ENCODE data around the gene PRPF19.

The PRPF19 gene

GRCh38 chr11:60857378-60858232 is 48.8 kb downstream of the PRPF19 start:
- no peak for DNase-seq (ENCODE audit: low spot score)

- no peak for DNase-seq (ENCODE audit: low spot score)
Measured at GRCh38 chr11:60855726-60856633, 50.4 kb downstream of the PRPF19 start, which contains the start of gene PTGDR2. PTGDR2 (minus strand) TSS chr11:60855950; CDS start chr11:60853722, 2,228 bp downstream.

GRCh38 chr11:60854847-60855725 is 51.3 kb downstream of the PRPF19 start:
- DNase-seq (ENCODE audit: low spot score) = no peak

- DNase-seq (ENCODE audit: low spot score) = no peak
Measured at GRCh38 chr11:60854140-60854846, 52.1 kb downstream of the PRPF19 start.

- no peak for DNase-seq (ENCODE audit: low spot score)
Measured at GRCh38 chr11:60852982-60853950, 53.1 kb downstream of the PRPF19 start.

DNA sequence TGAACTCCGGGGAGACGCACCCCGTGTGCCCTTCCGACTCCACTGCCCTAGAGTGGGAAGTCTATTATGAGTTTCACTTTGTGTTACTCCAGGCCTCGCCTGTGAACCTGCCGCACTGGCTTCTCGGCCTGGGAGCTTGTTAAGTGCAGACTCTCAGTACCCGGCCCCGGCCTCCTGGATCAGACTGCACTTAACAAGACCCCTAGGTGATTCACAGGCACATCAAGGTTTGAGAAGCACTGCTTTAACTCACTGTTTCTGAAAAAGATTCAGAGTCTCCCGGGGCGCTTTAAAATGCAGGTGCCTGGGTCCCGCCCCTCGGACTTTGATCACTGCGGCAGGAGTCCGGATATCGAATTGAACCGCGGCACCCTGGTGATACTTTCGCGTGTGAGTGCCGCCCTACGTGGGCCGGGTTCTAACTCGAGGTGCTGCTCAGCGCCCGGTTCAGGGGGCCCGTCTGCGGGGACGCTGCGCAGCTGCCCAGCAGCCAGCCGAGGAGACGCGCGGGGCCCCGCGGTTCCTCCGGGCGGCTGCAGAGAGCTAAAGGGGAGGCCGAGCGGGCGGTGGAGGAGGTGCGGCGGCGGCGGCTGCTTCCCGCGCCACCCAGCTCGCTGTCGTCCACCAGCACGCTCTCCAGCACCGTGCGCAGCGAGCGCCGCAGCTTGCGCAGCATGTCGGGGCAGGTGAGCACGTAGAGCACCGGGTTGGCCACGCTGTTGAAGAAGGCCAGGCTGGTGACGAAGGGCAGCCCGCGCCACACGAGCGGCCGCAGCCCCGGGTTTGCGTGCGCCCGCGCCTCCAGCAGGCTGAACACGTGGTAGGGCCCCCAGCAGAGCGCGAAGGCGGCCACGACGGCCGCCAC is 54.0 kb downstream of the PRPF19 start:
- DNase-seq (ENCODE audit: low spot score) = no peak

GRCh38 chr11:60851327-60852104 is 54.9 kb downstream of the PRPF19 start:
- DNase-seq (ENCODE audit: low spot score) = no peak

DNA sequence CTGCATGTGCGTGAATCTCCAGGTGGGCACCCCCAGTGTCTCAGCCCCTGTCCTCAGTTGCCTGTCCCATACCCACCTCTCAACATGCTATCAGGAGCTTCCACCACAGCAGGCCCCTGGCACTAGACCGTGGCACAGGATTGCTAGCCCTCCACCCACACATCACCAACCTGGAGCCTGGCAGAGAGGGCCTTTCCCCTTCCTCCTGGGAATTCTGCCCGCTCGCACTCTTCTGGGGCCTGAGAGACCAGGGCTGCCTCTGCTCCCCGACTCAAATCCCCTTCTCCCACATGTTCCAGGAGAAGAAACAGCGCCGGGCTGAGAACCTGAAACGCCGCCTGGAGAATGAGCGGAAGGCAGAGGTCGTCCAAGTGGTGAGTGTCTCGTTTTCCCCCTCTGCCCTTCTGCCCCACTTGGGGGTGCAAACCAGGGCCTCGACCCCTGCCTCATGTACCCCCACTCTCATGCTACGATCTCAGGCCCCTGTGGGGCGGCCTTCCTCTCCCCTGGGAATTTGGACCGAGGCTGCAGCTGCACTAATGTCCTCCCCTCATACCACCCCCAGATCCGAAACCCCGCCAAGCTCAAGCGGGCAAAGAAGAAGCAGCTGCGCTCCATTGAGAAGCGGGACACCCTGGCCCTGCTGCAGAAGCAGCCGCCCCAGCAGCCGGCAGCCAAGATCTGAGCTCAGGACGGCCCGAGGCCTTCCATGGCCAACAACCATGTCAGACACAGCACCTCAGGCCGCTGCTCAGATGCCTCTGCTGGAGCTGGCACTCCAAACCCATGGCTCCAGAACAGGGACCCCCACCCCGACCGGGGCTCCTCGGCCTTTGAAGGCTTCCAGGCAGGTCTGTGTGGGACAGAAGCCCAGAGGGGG is 56.5 kb downstream of the PRPF19 start:
- no peak for DNase-seq (ENCODE audit: low spot score)

GRCh38 chr11:60848714-60849151 is 57.7 kb downstream of the PRPF19 start:
- no peak for DNase-seq (ENCODE audit: low spot score)

DNA sequence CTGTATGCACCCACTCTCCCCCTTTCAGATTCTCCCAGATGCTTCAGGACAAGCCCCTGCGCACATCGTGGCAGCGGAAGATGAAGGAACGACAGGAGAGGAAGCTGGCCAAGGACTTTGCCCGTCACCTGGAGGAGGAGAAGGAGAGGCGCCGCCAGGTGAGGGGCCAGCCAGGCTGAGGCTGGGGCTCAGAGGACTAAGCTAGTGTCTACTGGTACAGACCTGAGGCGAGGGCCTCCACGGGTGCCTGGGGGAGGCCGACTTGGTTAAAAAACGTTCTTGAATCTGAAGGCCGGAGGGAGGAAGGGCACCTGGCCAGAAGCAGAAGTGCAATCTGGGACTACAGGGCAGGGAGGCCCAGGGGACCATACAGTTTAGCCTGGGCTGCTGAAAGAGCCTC is 58.5 kb downstream of the PRPF19 start:
- DNase-seq (ENCODE audit: low spot score) = no peak

DNA sequence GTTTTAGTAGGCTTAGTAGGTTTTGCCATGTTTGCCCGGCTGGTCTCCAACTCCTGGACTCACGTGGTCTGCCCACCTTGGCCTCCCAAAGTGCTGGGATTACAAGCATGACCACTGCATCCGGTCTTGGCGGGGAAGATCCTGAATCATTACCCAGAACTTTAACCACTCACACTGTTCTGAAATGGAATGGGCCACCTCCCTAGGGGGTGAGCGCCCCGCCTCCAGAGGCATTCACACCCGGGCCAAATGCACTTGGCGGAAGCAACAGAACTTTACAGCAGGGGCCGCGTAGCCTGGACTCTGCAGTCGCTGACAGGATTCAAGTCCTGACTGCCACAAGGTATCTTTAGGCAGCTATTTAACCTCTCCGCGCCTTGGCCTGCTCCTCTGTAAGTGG is 59.1 kb downstream of the PRPF19 start:
- DNase-seq (ENCODE audit: low spot score) = no peak

DNA sequence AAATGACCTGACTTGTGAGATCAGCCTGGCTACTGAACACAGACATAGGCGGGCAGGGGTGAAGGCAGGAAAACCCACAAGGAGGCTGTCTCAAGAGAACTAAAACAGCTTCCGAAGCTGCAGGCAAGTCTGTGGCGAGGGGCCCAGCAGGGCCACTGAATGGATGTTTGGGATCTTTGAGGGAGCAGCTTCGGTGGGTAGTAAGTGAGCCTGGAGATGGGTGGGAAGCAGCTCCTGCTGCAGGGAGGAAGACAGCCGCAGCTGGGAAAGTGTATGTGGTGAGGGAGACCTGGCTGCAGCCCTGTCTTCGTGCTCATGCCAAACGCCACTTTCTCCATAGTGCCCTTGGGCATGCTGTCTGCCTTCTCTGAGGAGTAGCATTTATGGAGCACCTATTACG is 61.0 kb downstream of the PRPF19 start:
- no peak for DNase-seq (ENCODE audit: low spot score)

- no peak for DNase-seq (ENCODE audit: low spot score)
Measured at GRCh38 chr11:60844870-60845221, 61.5 kb downstream of the PRPF19 start.

DNA sequence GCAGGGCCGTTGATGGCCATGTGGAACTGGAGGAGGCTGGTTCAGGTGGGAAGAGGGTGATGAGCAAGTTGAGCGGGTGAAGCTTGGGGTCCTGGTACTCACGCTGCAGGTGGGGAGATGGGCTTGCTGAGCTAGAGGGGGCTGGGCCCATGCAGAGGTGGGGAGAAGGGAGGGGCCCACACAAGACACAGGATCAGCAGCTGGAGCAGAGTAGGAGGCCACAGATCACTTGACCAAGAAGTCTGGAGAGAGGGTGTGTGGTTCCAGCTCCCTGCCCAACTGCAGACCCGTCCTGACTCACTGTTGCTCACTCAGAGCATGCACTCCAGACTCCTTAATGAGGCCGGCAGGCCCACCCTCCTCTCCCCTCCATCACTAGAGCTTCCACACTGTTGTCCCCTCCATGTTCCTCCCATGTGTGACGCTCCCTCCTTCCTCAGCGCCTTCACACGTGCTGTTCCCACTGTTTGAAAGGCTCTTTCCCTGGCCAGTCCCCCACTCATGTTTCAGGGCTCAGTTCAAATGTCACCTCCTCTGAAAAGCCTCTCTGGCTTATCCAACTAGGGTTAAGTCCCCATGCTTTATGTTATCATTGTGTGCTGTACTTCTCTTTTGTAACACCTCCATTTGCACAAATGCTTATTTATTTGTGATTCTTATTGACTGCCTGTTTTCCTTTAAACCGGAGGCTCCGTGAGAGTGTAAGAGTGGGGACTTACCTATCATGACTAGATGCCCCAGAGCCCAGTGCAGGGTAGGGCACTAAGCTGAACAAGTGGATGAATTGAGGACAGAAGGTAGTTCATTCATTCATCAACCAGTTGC is 62.1 kb downstream of the PRPF19 start:
- DNase-seq (ENCODE audit: low spot score) = no peak

GRCh38 chr11:60842668-60843600 is 63.5 kb downstream of the PRPF19 start:
- DNase-seq (ENCODE audit: low spot score) = no peak

Measured in COLO829 (cell line).